ENCODE measurements around the gene EAF1. TPM values are rescaled to one million over a fixed set of nuclear protein-coding genes. Genes with fewer than 3 reads are reported as not detected.

EAF1 gene
- 13.5 and 16.2 TPM in 2 replicates for total RNA-seq

DNA sequence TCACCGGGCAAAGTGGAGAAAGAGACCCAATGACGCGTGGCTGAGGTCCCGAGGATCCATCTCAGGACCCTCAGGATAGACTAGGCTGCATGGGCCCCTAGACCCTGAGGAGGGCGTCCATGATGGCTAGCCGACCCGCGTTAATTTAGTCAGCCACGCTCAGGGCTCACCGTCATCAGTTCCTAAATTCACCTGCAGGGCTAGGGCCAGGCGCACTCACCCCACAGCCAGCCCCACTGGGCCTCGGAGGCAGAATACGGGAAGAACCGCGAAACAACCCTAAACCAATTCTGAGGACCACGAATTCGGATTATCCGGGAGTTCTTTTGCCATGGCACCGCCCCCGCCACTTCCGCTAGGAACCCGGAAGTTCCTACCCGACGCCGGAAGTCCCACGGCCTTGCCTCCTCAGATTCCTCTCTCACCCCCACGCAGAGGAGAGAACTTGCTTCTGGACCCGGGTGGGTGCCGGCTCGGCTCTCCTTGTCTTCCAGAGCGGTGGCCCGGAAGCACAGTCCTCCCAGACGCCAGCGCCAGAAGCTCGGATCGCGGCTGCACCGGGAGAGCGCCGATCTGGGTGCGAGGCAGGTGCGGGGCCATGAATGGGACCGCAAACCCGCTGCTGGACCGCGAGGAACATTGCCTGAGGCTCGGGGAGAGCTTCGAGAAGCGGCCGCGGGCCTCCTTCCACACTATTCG lies at the start of gene EAF1, which contains the start of gene METTL6:
TSS of gene EAF1 (plus strand) at position 417 of the 699 bp plus-strand sequence. CDS start at position 599, 182 bp downstream.
TSS of gene METTL6 (minus strand) at position 363 of the 699 bp plus-strand sequence. CDS start 1,033 bp downstream, outside the sequence.

Other genes starting within 250 kb of the EAF1 start
- gene CAPN7, start 221.4 kb upstream of the EAF1 start, total RNA-seq, result 26.9 and 31.5 TPM in 2 replicates
- gene SH3BP5, start 95.0 kb upstream of the EAF1 start, total RNA-seq, result 39.3 and 63.6 TPM in 2 replicates
- gene METTL6, start 54 bp upstream of the EAF1 start, total RNA-seq, result 18.4 and 24.0 TPM in 2 replicates
- gene COLQ, start 94.1 kb downstream of the EAF1 start, total RNA-seq, result 0.43 and 0.98 TPM in 2 replicates
- 29.0 and 32.6 TPM in 2 replicates for gene HACL1, start 174.0 kb downstream of the EAF1 start, total RNA-seq
- gene BTD, start 174.1 kb downstream of the EAF1 start, total RNA-seq, result 39.7 and 53.5 TPM in 2 replicates